GM19324 (cell line): ENCODE measurements around the gene R3HDM2.

Experiments
- ATAC-seq: cut with Tn5 transposase; IDR thresholded peaks from one replicate; pipeline ENCODE4 v1.9.1; 2021; ENCODE audit warnings: mild to moderate bottlenecking, moderate library complexity; ENCODE audit not compliant: unreplicated experiment, low FRiP score

Gene R3HDM2

GRCh38 chr12:57430931-57431566 is at the start of gene R3HDM2:
TSS of gene R3HDM2 (minus strand) at chr12:57431043. CDS start at chr12:57310428, 120,615 bp downstream.
- ATAC-seq = peak; percentile 95

GRCh38 chr12:57479376-57480115 is 48.7 kb upstream of the R3HDM2 start, which contains the start of gene ARHGAP9:
TSS of gene ARHGAP9 (minus strand) at chr12:57479866. CDS start at chr12:57479406, 460 bp downstream.
- ATAC-seq = no peak

GRCh38 chr12:57479043-57479375 is 48.2 kb upstream of the R3HDM2 start:
- no peak for ATAC-seq

DNA sequence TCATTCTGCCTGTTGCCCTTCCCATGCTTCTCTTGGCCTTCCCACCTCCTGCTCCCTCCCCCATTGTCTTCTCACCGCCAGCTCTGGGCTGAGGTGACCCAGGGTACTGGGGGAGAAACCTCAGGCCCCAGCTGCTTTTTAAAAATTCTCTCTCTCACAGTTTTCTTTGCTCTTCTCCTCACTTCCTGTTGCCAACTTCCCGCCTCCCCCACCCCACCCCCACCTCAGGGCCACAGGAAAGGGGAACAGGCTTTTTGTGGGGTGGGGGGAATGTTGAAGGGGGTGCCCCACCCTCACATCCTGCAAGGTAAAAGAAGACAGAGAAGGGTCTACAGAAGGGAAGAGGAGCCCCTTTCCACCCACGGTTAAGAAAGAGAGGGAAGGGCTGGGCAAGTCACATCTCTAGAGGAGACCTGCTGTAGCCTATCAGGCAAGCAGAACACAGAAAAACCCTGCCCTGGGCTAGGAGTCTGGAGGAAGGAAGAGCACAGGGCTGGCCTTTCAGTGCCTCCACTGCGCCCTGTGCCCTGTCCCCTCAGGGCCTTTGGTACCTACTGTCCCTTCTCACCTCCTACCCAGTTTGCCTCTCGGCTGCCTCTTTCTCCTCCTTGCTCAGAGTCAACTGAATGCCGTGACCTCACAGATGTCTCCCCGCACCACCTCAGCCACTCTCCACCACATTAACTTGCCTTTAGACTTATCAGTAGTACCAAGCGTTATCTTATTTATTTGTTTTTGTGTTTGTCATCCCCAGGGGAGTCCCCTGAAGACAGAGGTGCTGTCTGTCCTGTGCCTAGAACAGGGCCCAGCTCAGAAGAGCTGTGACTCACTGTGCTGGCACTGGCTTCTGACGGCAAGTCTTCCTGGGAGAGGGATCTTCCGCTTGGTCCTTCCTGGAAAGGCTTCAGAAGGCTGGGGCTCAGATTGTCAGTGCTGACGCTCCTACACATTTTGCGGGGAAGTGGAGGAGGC is 47.2 kb upstream of the R3HDM2 start:
- no peak for ATAC-seq

GRCh38 chr12:57476993-57477709 is 46.3 kb upstream of the R3HDM2 start:
- ATAC-seq = no peak

GRCh38 chr12:57476162-57476992 is 45.5 kb upstream of the R3HDM2 start:
- ATAC-seq = no peak

GRCh38 chr12:57475271-57476161 is 44.7 kb upstream of the R3HDM2 start:
- no peak for ATAC-seq

- ATAC-seq = no peak
These were observed 44.0 kb upstream of the R3HDM2 start for GRCh38 chr12:57474862-57475261.

- ATAC-seq = no peak
These were observed 43.6 kb upstream of the R3HDM2 start for GRCh38 chr12:57474430-57474829.

- no peak for ATAC-seq
These were observed 43.0 kb upstream of the R3HDM2 start for GRCh38 chr12:57473886-57474285.

DNA sequence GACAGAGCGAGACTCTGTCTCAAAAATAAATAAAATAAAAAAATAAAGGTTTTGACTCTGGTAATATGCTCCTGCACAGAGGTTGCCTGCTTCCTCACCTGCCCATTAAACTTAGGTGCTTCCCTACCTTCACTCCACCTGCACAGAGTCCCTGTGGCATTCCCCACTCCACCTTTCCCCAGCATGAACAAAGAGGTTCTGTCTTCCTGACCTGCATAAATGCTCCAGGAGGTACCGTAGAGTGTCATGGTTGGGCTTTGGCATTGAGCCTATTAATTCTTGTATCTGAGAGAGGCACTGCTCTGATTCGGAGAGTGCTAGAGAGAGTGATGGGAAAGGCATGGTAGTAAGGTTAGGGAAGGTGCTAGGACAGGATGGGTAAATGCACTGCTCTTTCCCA is 42.5 kb upstream of the R3HDM2 start:
- no peak for ATAC-seq

- ATAC-seq = no peak
These were observed 41.5 kb upstream of the R3HDM2 start for GRCh38 chr12:57472391-57472790.

- no peak for ATAC-seq
These were observed 40.8 kb upstream of the R3HDM2 start for GRCh38 chr12:57471661-57472060.

DNA sequence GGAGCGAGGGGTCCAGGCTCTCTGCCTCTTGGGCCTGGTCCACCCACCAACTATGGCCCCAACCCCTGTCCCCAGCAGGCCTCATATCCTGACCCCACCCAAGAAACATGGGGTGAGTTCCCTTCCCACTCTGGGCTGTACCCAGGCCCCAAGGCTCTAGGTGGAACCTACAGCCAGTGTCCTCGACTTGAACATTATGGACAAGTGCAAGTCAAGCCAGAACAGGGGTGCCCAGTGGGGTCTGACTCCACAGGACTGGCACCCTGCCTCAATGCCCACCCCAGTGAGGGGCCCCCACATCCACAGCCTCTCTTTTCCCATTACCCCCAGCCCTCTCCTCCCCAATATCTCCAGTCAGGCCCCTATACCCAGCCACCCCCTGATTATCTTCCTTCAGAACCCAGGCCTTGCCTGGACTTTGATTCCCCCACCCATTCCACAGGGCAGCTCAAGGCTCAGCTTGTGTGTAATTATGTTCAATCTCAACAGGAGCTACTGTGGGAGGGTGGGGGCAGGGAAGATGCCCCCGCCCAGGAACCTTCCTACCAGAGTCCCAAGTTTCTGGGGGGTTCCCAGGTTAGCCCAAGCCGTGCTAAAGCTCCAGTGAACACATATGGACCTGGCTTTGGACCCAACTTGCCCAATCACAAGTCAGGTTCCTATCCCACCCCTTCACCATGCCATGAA is 40.3 kb upstream of the R3HDM2 start:
- no peak for ATAC-seq

- no peak for ATAC-seq
These were observed 39.6 kb upstream of the R3HDM2 start for GRCh38 chr12:57470286-57470969.

- ATAC-seq = no peak
These were observed 38.7 kb upstream of the R3HDM2 start for GRCh38 chr12:57469296-57470164.
